ENCODE results near the gene NXPE1. TPM values are rescaled to one million over a fixed set of nuclear protein-coding genes. Genes with fewer than 3 reads are reported as not detected.

NXPE1 gene
- polyA plus RNA-seq, 1 donor (not counting 4 experiments of a cell fraction or from before 2014, with no cell fraction given): not detected

DNA sequence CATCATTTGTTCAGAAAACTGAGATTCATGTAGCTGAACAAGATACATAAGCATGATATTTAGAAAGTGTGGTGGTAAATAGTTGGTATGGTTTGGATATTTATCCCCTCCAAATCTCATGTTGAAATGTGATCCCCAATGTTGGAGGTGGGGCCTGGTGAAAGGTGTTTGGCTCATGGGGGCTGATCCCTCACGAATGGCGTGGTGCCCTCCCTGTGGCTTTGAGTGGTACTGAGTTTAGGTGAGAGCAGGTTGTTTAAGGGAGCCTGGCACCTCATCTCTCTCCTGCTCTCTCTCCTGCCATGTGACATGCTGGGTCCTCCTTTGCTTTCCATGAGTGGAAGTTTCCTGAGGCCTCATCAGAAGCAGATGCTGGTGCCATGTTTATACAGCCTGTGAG lies 48.1 kb downstream of the NXPE1 start:
- dilution Hi-C loops (cut with MboI; ENCODE audit: extremely low pct_ligation_motif_present, low sequenced_read_pairs): no loop called here
- H3K9me3 ChIP-seq (ENCODE audit: control insufficient read depth, low read depth, low read length): no peaks in the 10 kb centered on the region
- H3K27me3 ChIP-seq (ENCODE audit: control insufficient read depth, extremely low read depth, insufficient read depth, low read length): no peaks in the 10 kb centered on the region
- TF ChIP-seq, protein P1, sequence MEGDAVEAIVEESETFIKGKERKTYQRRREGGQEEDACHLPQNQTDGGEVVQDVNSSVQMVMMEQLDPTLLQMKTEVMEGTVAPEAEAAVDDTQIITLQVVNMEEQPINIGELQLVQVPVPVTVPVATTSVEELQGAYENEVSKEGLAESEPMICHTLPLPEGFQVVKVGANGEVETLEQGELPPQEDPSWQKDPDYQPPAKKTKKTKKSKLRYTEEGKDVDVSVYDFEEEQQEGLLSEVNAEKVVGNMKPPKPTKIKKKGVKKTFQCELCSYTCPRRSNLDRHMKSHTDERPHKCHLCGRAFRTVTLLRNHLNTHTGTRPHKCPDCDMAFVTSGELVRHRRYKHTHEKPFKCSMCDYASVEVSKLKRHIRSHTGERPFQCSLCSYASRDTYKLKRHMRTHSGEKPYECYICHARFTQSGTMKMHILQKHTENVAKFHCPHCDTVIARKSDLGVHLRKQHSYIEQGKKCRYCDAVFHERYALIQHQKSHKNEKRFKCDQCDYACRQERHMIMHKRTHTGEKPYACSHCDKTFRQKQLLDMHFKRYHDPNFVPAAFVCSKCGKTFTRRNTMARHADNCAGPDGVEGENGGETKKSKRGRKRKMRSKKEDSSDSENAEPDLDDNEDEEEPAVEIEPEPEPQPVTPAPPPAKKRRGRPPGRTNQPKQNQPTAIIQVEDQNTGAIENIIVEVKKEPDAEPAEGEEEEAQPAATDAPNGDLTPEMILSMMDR (optimal IDR thresholded peaks at IDR 0.05 in 1 of 3, IDR thresholded peaks at IDR 0.05 in 1 of 3, conservative IDR thresholded peaks at IDR 0.05 in 1 of 3; ENCODE audit: extremely low read depth in 1 of 3, insufficient read depth in 2 of 3, low read length in 3 of 3): no peak
- TF ChIP-seq EZH2 (IDR thresholded peaks at IDR 0.05; ENCODE audit: low read length): no peak
- no peaks in the 10 kb centered on the region for H3K79me2 ChIP-seq (ENCODE audit: control insufficient read depth, insufficient read depth, low read length)
- H2AFZ ChIP-seq (ENCODE audit: control insufficient read depth, low read length): no peak overlapping the region
- H3K9me1 ChIP-seq (ENCODE audit: control insufficient read depth, extremely low read depth, insufficient read depth, low read length): no peaks in the 10 kb centered on the region
- FAIRE-seq: no peak
- no peak overlapping the region for H3K4me3 ChIP-seq (ENCODE audit: control insufficient read depth in 2 of 3, extremely low read depth in 1 of 3, insufficient read depth in 2 of 3, low read depth in 1 of 3, low read length in 3 of 3)
- no peak for DNase-seq (ENCODE audit: low read depth, low spot score)
- no peaks in the 10 kb centered on the region for H3K4me1 ChIP-seq (ENCODE audit: control insufficient read depth, extremely low read depth, insufficient read depth, low read length)
- H3K4me2 ChIP-seq (ENCODE audit: control insufficient read depth, extremely low read depth, insufficient read depth, low read depth, low read length): no peak overlapping the region
- H3K36me3 ChIP-seq (ENCODE audit: control insufficient read depth in 2 of 2, extremely low read depth in 1 of 2, insufficient read depth in 2 of 2, low read length in 2 of 2): no peaks in the 10 kb centered on the region
- no peak overlapping the region for H3K27ac ChIP-seq (ENCODE audit: control insufficient read depth, insufficient read depth, low read length)
- no peak overlapping the region for H3K9ac ChIP-seq (ENCODE audit: control insufficient read depth, extremely low read depth, insufficient read depth, low read length)
- H4K20me1 ChIP-seq (ENCODE audit: control insufficient read depth, extremely low read depth, insufficient read depth, low read length): no peaks in the 10 kb centered on the region

- H4K20me1 ChIP-seq (ENCODE audit: control insufficient read depth, extremely low read depth, insufficient read depth, low read length): no peaks in the 10 kb centered on the region
- H3K79me2 ChIP-seq (ENCODE audit: control insufficient read depth, insufficient read depth, low read length): no peaks in the 10 kb centered on the region
- no peak overlapping the region for H3K4me2 ChIP-seq (ENCODE audit: control insufficient read depth, extremely low read depth, insufficient read depth, low read depth, low read length)
- no peak overlapping the region for H3K4me3 ChIP-seq (ENCODE audit: control insufficient read depth in 2 of 3, extremely low read depth in 1 of 3, insufficient read depth in 2 of 3, low read depth in 1 of 3, low read length in 3 of 3)
- no peak for DNase-seq (ENCODE audit: low read depth, low spot score)
- H3K9me3 ChIP-seq (ENCODE audit: control insufficient read depth, low read depth, low read length): no peaks in the 10 kb centered on the region
- H3K4me1 ChIP-seq (ENCODE audit: control insufficient read depth, extremely low read depth, insufficient read depth, low read length): no peaks in the 10 kb centered on the region
- H2AFZ ChIP-seq (ENCODE audit: control insufficient read depth, low read length): no peak overlapping the region
- no peak for FAIRE-seq
- H3K9ac ChIP-seq (ENCODE audit: control insufficient read depth, extremely low read depth, insufficient read depth, low read length): no peak overlapping the region
- dilution Hi-C loops (cut with MboI; ENCODE audit: extremely low pct_ligation_motif_present, low sequenced_read_pairs): no loop called here
- no peak overlapping the region for H3K27ac ChIP-seq (ENCODE audit: control insufficient read depth, insufficient read depth, low read length)
- H3K36me3 ChIP-seq (ENCODE audit: control insufficient read depth in 2 of 2, extremely low read depth in 1 of 2, insufficient read depth in 2 of 2, low read length in 2 of 2): no peaks in the 10 kb centered on the region
- H3K9me1 ChIP-seq (ENCODE audit: control insufficient read depth, extremely low read depth, insufficient read depth, low read length): no peaks in the 10 kb centered on the region
- no peak for TF ChIP-seq EZH2 (IDR thresholded peaks at IDR 0.05; ENCODE audit: low read length)
- TF ChIP-seq, protein P1 (optimal IDR thresholded peaks at IDR 0.05 in 1 of 3, IDR thresholded peaks at IDR 0.05 in 1 of 3, conservative IDR thresholded peaks at IDR 0.05 in 1 of 3; ENCODE audit: extremely low read depth in 1 of 3, insufficient read depth in 2 of 3, low read length in 3 of 3): no peak
- no peaks in the 10 kb centered on the region for H3K27me3 ChIP-seq (ENCODE audit: control insufficient read depth, extremely low read depth, insufficient read depth, low read length)
Observed at GRCh38 chr11:114511079-114511478, 48.6 kb downstream of the NXPE1 start.

All from keratinocyte (primary cell).